IMR-90 (cell line): ENCODE data around the gene ABAT. TPM values are rescaled to one million over a fixed set of nuclear protein-coding genes. Genes with fewer than 3 reads are reported as not detected.

ENCODE experiments used
- ATAC-seq: fragments of 200-7000 bp; cut with Tn5 transposase; 2 replicates; pipeline ENCODE4 v1.9.1; 2020; ENCODE audit warnings: low read depth, mild to moderate bottlenecking, moderate library complexity
- BruUV-seq: library from RNA; stranded (reverse); fragments of 400-500 nt; replicated peaks from 2 replicates; lab custom pipeline; 2021; lab: Mats Ljungman, UMichigan
- CTCF ChIA-PET: fragments of 300-600 bp; formaldehyde crosslinking; extraction: SDS; loops from one replicate; lab custom pipeline; 2021; ENCODE audit warnings: antibody characterized with exemption; lab: Yijun Ruan, JAX
- POLR2A ChIA-PET: fragments of 300-600 bp; sonication (Branson Sonifier 250); formaldehyde crosslinking; loops from one replicate; lab custom pipeline; 2022; ENCODE audit warnings: antibody characterized with exemption; ENCODE audit not compliant: unreplicated experiment; lab: Charles Lee
- DNase-seq: peaks from one replicate; pipeline ENCODE4 v3.0.0; 2013
- H2AFZ ChIP-seq: replicated peaks from 2 replicates; pipeline ENCODE3; 2013; ENCODE audit warnings: low read length, mild to moderate bottlenecking; ENCODE audit not compliant: poor library complexity
- H2AK5ac ChIP-seq: 2 replicates; pipeline ENCODE4 v1.6.1; 2013; ENCODE audit warnings: low read depth, low read length, inconsistent platforms
- H2AK9ac ChIP-seq: replicated peaks from 2 replicates; pipeline ENCODE3; 2013; ENCODE audit warnings: mild to moderate bottlenecking, low read depth, low read length, moderate library complexity; ENCODE audit not compliant: poor library complexity
- H2BK120ac ChIP-seq: 2 replicates; pipeline ENCODE4 v1.6.1; 2013; ENCODE audit warnings: low read depth, low read length, inconsistent platforms
- H2BK15ac ChIP-seq: 3 replicates; pipeline ENCODE4 v1.6.1; 2013; ENCODE audit warnings: low read depth, low read length, inconsistent platforms
- H2BK20ac ChIP-seq: 2 replicates; pipeline ENCODE4 v1.6.1; 2013; ENCODE audit warnings: low read depth, mild to moderate bottlenecking, inconsistent platforms, low read length, moderate library complexity
- H2BK5ac ChIP-seq: 2 replicates; pipeline ENCODE4 v1.6.1; 2013; ENCODE audit warnings: mild to moderate bottlenecking, low read depth, low read length, inconsistent platforms; ENCODE audit not compliant: poor library complexity, severe bottlenecking
- H3K14ac ChIP-seq: replicated peaks from 2 replicates; pipeline ENCODE4 v1.6.1; 2013; ENCODE audit warnings: low read depth, low read length, inconsistent platforms
- H3K18ac ChIP-seq: 2 replicates; pipeline ENCODE4 v1.6.1; 2013; ENCODE audit warnings: low read depth, low read length, control low read depth
- H3K23ac ChIP-seq: 2 replicates; pipeline ENCODE4 v1.6.1; 2013; ENCODE audit warnings: low read depth, low read length, inconsistent platforms
- H3K27ac ChIP-seq: 2 replicates; pipeline ENCODE4 v1.5.1; 2013; ENCODE audit warnings: mild to moderate bottlenecking, control low read depth, low read length; ENCODE audit not compliant: insufficient read depth
- H3K27me3 ChIP-seq: 2 replicates; pipeline ENCODE4 v1.6.1; 2013; ENCODE audit warnings: low read length; ENCODE audit not compliant: control insufficient read depth, insufficient read depth
- H3K36me3 ChIP-seq: 2 replicates; pipeline ENCODE4 v1.6.1; 2013; ENCODE audit warnings: low read length, mixed read lengths; ENCODE audit not compliant: control insufficient read depth, insufficient read depth
- H3K4ac ChIP-seq: 2 replicates; pipeline ENCODE4 v1.6.1; 2013; ENCODE audit warnings: low read depth, low read length, inconsistent platforms
- H3K4me1 ChIP-seq: 2 replicates; pipeline ENCODE4 v1.6.1; 2013; ENCODE audit warnings: low read length, mixed read lengths; ENCODE audit not compliant: control insufficient read depth, insufficient read depth
- H3K4me2 ChIP-seq: 2 replicates; pipeline ENCODE4 v1.6.1; 2013; ENCODE audit warnings: low read depth, mild to moderate bottlenecking, control low read depth, low read length, moderate library complexity
- H3K4me3 ChIP-seq: 2 replicates; pipeline ENCODE4 v1.5.1; 2013; ENCODE audit warnings: low read depth, mild to moderate bottlenecking, control low read depth, low read length, moderate library complexity; ENCODE audit not compliant: insufficient read depth
- H3K56ac ChIP-seq: 2 replicates; pipeline ENCODE4 v1.6.1; 2013; ENCODE audit warnings: low read length, inconsistent platforms; ENCODE audit not compliant: insufficient read depth; ENCODE audit errors: extremely low read depth
- H3K79me1 ChIP-seq, 2 experiments: 2 replicates each; pipeline ENCODE4 v1.6.1; 2013; ENCODE audit warnings: low read length in 2 of 2, inconsistent platforms in 1 of 2, low read depth in 1 of 2
- H3K9ac ChIP-seq: 2 replicates; pipeline ENCODE4 v1.6.1; 2013; ENCODE audit warnings: low read depth, low read length, control low read depth
- H3K9me1 ChIP-seq: 2 replicates; pipeline ENCODE4 v1.6.1; 2013; ENCODE audit warnings: low read length, inconsistent platforms; ENCODE audit not compliant: insufficient read depth
- H3K9me3 ChIP-seq: 2 replicates; pipeline ENCODE4 v1.6.1; 2013; ENCODE audit warnings: low read length; ENCODE audit not compliant: control insufficient read depth, insufficient read depth
- H4K20me1 ChIP-seq: 2 replicates; pipeline ENCODE4 v1.6.1; 2013; ENCODE audit warnings: low read length, inconsistent platforms; ENCODE audit not compliant: insufficient read depth
- H4K5ac ChIP-seq: 2 replicates; pipeline ENCODE4 v1.6.1; 2013; ENCODE audit warnings: mild to moderate bottlenecking, low read depth, low read length, control low read depth
- H4K8ac ChIP-seq, 2 experiments: 2 replicates each; pipeline ENCODE4 v1.6.1; 2013; ENCODE audit warnings: low read depth in 2 of 2, low read length in 2 of 2, control low read depth in 1 of 2, inconsistent platforms in 1 of 2
- H4K91ac ChIP-seq: 2 replicates; pipeline ENCODE4 v1.6.1; 2013; ENCODE audit warnings: low read depth, low read length, inconsistent platforms; ENCODE audit not compliant: insufficient read depth
- CTCF ChIP-seq: conservative IDR thresholded peaks from 2 replicates; pipeline ENCODE4 v1.5.1; 2012; ENCODE audit warnings: mild to moderate bottlenecking, low read depth, low read length, improper control_type of control experiment
- MXI1 ChIP-seq: IDR thresholded peaks from 2 replicates; pipeline ENCODE4 v1.6.1; 2012; ENCODE audit warnings: low read depth, mild to moderate bottlenecking, low read length, moderate library complexity, borderline replicate concordance
- WGBS, 2 experiments: methylation state at CpG; one replicate each; pipeline versions ENCODE4 v1.1.5 to v1.1.7; 2013; ENCODE audit warnings: missing lambda C conversion rate in 2 of 2; ENCODE audit not compliant: insufficient read length in 1 of 2; ENCODE audit errors: extremely low coverage in 2 of 2; 5-methylcytosine and 5-hydroxymethylcytosine counted together
- dilution Hi-C: fragments of 300-500 bp; cut with HindIII; formaldehyde crosslinking; loops from one replicate; pipeline ENCODE4 v1.14.3; 2018; ENCODE audit warnings: low sequenced_read_pairs; ENCODE audit not compliant: unreplicated experiment
- in situ Hi-C: fragments of 300-500 bp; cut with MboI; formaldehyde crosslinking; loops from 3 replicates; pipeline ENCODE4 v1.14.3; 2019; ENCODE audit warnings: low sequenced_read_pairs, inconsistent platforms, mixed read lengths
- intact Hi-C: fragments of 100-400 bp; cut with micrococcal nuclease; formaldehyde crosslinking; loops from 2 replicates; pipeline ENCODE4 v1.10.0; 2022
- polyA plus RNA-seq, 3 experiments: library from polyadenylated mRNA; depleted of rRNA; stranded (reverse); fragments of >200 nt; gene quantifications; 2 replicates each; pipeline ENCODE4 v1.2.3, GENCODE V29; 2012; ENCODE audit warnings: low replicate concordance in 1 of 3
- total RNA-seq: library from RNA; depleted of rRNA; stranded (reverse); fragments of >200 nt; gene quantifications from 2 replicates; pipeline ENCODE4 v1.2.3, GENCODE V29; 2012

Gene ABAT
- total and polyA plus RNA-seq, 2 of the 4 experiments (the other 2 are of a cell fraction) = 4.5 to 6.9 TPM

GRCh38 chr16:8639694-8640093 is 34.7 kb upstream of the ABAT start (continued):
- TF ChIP-seq CTCF = no peak
- TF ChIP-seq MXI1 = no peak

- Histone ChIP-seq H2AFZ (no peak overlapping the region), H3K9ac (no peak overlapping the region), H3K9me3 (no peaks in the 10 kb centered on the region), H4K8ac (no peak overlapping the region), H2AK5ac (no peak overlapping the region), H2BK20ac (no peak overlapping the region), H3K9me1 (no peaks in the 10 kb centered on the region), H2BK5ac (no peak overlapping the region), H3K4me3 (no peak overlapping the region), H3K56ac (no peak overlapping the region), H3K79me1 (no peaks in the 10 kb centered on the region), H4K91ac (no peak overlapping the region), H3K36me3 (peaks cover 81% of the 10 kb centered on the region), H2AK9ac (no peak overlapping the region), H3K4me2 (no peak overlapping the region), H3K27ac (no peak overlapping the region), H4K20me1 (no peaks in the 10 kb centered on the region), H3K23ac (no peak overlapping the region), H2BK15ac (no peak overlapping the region), H3K27me3 (no peaks in the 10 kb centered on the region), H4K5ac (no peak overlapping the region), H2BK120ac (no peak overlapping the region), H3K14ac (no peak overlapping the region), H3K4me1 (no peaks in the 10 kb centered on the region), H3K18ac (no peak overlapping the region), H3K4ac (no peak overlapping the region)
- WGBS, 2 experiments = 63% methylated on average over 5 of the region's 9 CpGs; no CpG with 5 or more reads in 1 of the 2 experiments
- intact Hi-C loops (no loop called here), in situ Hi-C loops (no loop called here), dilution Hi-C loops (no loop called here)
- ATAC-seq (no peak), DNase-seq (no peak)
- no peak for TF ChIP-seq CTCF
- CTCF ChIA-PET = no interaction called here
- BruUV-seq = no TSS peak
- POLR2A ChIA-PET = no interaction called here
Measured at GRCh38 chr16:8641671-8642070, 32.7 kb upstream of the ABAT start.
